ENCODE measurements around the gene AP5B1.
A peak's percentile ranks its signal among the peaks of the same experiment; 100 is the strongest.
"Not testable (repeated sequence)": the region's sequence is repeated elsewhere in the genome, so short reads cannot be mapped to it uniquely, and the experiment has no call there.

Gene AP5B1

GRCh38 chr11:65762169-65762568 lies 18.6 kb downstream of the AP5B1 start:
- not testable (repeated sequence) for DNase-seq

- DNase-seq: no peak
Measured at GRCh38 chr11:65745049-65745448, 35.7 kb downstream of the AP5B1 start.

- DNase-seq: no peak
Measured at GRCh38 chr11:65744699-65745042, 36.1 kb downstream of the AP5B1 start.

- peak; percentile 56 for DNase-seq
Measured at GRCh38 chr11:65744026-65744698, 36.6 kb downstream of the AP5B1 start.

GRCh38 chr11:65743681-65744025 lies 37.1 kb downstream of the AP5B1 start:
- DNase-seq: no peak

- no peak for DNase-seq
Measured at GRCh38 chr11:65742353-65742752, 38.4 kb downstream of the AP5B1 start.

GRCh38 chr11:65741185-65741584 lies 39.6 kb downstream of the AP5B1 start:
- DNase-seq: no peak

GRCh38 chr11:65739022-65739421 lies 41.8 kb downstream of the AP5B1 start:
- DNase-seq: no peak

- DNase-seq: no peak
Measured at GRCh38 chr11:65736810-65737209, 44.0 kb downstream of the AP5B1 start.

- DNase-seq: not testable (repeated sequence)
Measured at GRCh38 chr11:65735111-65735510, 45.7 kb downstream of the AP5B1 start.

- DNase-seq: no peak
Measured at GRCh38 chr11:65730461-65730860, 50.3 kb downstream of the AP5B1 start.

GRCh38 chr11:65727865-65728264 lies 52.9 kb downstream of the AP5B1 start:
- DNase-seq: no peak

GRCh38 chr11:65726660-65727059 lies 54.1 kb downstream of the AP5B1 start:
- DNase-seq: no peak

Measured in NCI-H774 (cell line).